ENCODE measurements around the gene TMEM256. TPM values are rescaled to one million over a fixed set of nuclear protein-coding genes. Genes with fewer than 3 reads are reported as not detected.
"Not testable (repeated sequence)": the region's sequence is repeated elsewhere in the genome, so short reads cannot be mapped to it uniquely, and the experiment has no call there.

TMEM256 gene
- total RNA-seq, 1 donor from 2014 or later = 92.8 TPM

- no peak for ATAC-seq
Measured at GRCh38 chr17:7383371-7383741, 20.5 kb downstream of the TMEM256 start.

- ATAC-seq = no peak
Measured at GRCh38 chr17:7382901-7383300, 21.0 kb downstream of the TMEM256 start.

DNA sequence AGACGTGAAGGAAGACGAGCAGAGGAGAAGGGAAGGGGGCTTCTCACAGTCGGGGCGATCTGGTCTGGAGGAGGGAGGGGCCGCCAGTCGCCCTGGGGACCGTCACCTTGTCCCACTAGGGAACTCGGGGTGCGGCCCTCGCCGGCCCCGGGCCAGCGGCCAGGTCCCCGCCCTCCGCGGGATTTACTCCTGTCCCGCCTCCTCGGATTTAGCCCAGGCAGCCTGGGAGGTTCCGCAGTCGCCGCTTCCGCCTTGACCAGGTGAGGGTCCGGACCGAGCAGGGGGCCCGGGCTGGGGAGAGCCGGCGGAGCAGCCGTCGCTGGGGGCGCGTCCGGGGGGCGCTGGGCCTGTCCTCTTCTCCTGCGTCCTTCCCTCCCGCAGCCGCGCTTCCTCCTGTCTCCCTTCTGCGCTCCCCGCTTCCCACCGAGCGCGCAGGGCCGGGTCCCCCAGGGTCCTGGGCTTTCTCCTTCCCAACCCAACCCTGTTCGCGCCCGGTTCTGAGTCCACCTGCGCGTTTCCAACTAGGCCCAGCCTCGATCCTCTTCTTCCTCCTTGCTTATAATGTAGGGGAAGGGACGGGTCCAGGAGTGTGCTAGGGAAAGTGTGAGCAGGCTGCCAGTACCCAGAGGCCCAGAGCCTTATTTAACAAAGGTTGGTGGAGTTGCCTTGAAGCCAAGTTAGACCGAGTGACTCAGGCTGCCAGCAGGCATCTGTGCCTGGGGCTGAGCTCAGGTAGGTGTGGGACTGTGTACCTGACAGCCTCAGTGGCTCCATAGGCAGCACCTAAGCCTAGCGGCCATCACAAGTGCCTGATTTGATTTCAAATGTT lies 22.8 kb downstream of the TMEM256 start, which contains the start of gene TNK1:
TSS of gene TNK1 (plus strand) at position 235 of the 829 bp plus-strand sequence. CDS start 1,838 bp downstream, outside the sequence.
- peak; percentile 74 for ATAC-seq

DNA sequence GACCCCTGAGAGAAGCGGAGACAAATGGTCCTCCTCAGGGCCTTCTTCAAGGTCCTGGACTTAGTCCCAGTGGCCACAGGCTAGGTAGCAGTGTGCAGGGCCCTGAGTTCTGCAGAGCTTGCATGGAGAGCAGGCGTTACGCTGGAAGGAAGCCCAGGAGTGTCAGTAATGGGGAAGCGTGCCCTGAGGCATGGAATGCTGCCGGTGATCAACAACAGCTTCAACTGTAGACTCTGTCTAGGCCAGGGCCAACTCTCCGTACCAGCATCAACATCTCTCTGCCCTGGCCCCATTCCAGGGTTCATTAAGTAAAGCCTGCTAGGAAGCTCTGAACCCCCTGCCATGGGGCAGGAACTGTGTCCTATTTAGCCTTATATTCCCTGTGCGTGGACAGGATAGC lies 23.6 kb downstream of the TMEM256 start:
- ATAC-seq = peak; percentile 27

GRCh38 chr17:7379134-7379533 lies 24.8 kb downstream of the TMEM256 start:
- no peak for ATAC-seq

GRCh38 chr17:7374353-7374752 lies 29.5 kb downstream of the TMEM256 start:
- ATAC-seq = no peak

DNA sequence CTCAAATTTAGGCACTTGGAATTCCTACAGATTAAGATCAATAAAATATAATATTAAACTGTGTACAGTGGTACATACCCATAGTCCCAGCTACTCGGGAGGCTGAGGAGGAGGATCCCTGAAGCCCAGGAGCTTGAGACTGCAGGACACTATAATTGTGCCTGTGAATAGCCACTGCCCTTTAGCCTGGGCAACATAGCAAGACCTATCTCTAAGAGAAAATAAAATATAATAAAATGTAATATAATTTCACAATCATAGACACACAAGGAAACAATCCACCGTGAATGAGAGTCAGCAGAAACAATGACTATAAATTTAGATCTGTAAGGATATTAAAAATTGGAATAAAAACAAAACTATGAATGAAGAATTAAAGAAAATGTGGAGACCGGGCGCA lies 33.0 kb downstream of the TMEM256 start:
- ATAC-seq = no peak

GRCh38 chr17:7369825-7370224 lies 34.1 kb downstream of the TMEM256 start:
- ATAC-seq = no peak

GRCh38 chr17:7368599-7368994 lies 35.3 kb downstream of the TMEM256 start:
- ATAC-seq = not testable (repeated sequence)

- ATAC-seq = no peak
Measured at GRCh38 chr17:7367918-7368598, 35.8 kb downstream of the TMEM256 start.

DNA sequence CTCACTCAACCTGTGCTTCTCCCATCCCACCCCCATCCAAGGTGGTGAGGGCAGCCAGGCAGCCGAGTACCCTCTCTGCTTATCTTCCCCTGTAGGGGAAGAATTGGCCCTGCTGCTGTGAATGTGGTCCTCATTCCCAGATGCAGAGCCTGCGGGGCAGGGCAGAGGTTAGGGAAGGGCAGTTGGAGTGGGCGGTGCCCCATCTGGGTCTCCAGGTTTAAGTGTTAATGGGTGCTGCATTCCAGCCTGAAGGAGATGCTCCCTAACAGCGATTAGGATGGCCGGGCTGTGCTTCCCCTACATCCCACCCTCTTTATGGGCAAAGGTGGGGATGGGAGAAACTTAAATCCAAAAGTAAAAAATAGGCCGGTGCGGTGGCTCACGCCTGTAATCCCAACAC lies 36.8 kb downstream of the TMEM256 start:
- no peak for ATAC-seq

GRCh38 chr17:7365963-7366362 lies 37.9 kb downstream of the TMEM256 start:
- ATAC-seq = not testable (repeated sequence)

DNA sequence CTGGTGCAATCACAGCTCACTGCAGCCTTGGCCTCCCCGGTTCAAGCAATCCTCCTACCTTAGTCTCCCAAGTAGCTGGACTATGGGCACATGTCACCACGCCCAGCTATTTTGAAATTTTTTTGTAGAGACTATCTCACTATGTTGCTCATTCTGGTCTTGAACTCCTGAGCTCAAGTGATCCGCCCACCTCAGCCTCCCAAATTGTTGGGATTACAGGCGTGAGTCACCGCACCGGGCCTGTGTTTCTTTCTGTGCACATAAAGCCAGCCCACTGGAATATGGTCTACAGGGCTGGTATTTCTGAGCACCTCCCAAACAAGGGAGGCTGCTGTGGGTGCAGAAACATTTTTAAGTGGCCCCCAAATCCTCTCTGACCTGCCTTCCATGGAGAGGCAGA lies 40.6 kb downstream of the TMEM256 start:
- ATAC-seq = peak; percentile 42

DNA sequence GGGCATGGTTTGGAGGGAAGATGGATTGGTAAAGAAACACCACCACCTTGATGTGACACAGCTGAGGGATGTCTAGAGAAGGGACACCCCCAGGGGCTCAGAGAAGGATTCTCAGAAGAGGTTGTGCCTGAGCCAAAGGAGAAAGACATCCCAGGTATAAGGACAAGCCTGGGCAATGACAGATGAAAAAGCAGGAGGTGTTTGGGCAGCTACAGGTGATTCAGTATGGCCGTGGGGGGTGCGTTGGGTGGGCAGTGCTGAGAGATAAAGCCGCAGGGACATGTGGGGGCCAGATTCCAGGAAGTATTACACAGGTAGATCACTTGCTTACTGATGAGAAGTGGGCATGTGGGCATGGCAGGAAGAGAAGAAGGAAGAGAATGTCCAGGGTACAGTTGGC lies 42.0 kb downstream of the TMEM256 start:
- ATAC-seq = peak; percentile 20

- no peak for ATAC-seq
Measured at GRCh38 chr17:7357381-7357780, 46.5 kb downstream of the TMEM256 start.

DNA sequence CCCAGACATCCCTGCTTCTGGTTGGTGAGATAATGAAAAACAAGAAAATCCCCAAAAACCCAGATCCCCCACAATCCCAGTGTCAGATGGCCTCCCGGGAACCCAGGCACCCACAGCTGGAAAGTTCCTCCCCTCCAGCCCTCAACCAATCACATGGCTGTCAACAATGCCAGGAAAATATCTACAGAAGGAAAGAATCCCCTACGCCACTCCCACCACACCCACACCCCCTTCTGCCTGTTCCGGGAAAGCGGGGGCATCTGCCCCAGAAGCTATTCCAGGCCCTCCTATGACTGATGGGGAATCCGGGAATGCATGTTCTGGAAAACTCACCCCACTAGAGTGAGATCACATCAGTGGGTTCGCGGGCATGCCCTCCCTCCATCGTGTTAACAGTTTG lies 47.1 kb downstream of the TMEM256 start:
- no peak for ATAC-seq

DNA sequence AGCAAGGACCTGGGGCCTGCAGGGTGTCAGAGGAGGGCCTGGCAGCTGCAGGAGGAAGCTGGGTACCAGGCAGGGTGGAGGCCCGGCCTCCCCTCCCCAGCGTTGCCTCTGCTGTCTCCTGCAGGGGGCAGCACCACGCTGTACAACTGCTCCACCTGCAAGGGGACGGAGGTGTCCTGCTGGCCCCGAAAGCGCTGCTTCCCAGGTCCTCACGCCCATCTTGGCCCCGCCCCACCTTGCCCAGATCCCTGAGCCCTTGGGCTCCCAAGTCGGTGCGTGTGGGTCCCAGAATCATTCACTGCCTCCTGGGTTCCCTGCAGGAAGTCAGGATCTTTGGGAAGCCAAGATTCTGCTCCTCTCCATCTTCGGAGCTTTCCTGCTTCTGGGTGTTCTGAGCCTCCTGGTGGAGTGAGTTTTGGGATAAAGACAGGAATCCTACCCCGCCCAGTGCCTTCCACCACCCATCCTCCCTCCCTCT lies 47.8 kb downstream of the TMEM256 start:
- peak; percentile 27 for ATAC-seq

DNA sequence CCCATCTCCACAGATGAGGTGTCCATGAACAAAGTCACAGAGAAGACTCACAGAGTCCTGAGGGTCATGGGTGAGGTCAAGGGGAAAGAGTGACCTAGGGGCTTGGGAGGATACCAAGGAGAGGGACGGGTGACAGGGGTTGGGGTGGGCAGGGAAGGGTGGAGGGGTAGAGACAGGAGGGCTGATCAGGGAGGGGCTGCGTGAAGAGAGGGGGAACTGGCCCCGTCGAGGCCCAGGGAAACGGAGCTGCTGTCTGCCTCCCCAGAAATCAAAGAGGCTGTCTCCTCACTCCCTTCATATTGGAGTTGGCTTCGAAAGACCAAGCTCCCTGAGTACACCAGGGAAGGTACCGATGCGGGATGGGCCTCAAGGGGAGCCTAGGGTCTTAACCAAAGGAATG lies 48.3 kb downstream of the TMEM256 start:
- ATAC-seq = no peak

DNA sequence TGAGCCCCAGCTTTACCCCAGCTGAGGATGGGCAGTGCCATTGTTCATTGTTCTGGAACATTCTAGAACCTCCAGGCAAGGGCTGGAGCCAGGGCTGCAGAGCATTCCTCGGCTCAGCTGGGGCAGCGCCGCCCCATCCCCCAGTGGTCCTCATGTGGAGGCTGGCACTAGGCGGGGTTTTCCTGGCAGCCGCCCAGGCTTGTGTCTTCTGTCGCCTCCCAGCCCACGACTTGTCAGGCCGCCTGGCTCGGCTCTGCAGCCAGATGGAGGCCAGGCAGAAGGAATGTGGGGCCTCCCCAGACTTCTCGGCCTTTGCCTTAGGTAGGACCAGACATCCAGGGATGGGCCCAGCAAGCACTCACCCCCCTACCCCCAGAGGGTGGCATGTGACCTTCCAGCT lies 48.8 kb downstream of the TMEM256 start, which contains the start of gene TMEM95:
TSS of gene TMEM95 (plus strand) at position 104 of the 400 bp plus-strand sequence. CDS start at position 153, 49 bp downstream.
- no peak for ATAC-seq

- peak; percentile 75 for ATAC-seq
Measured at GRCh38 chr17:7354262-7354843, 49.5 kb downstream of the TMEM256 start.
